Ovary (tissue), 3 donors: ENCODE results near the gene ANKRD10.

Experiments used
- EP300 ChIP-seq: sonication (generic); formaldehyde crosslinking; IDR thresholded peaks from one replicate; pipeline ENCODE4 v1.6.1; 2017; ENCODE audit warnings: antibody characterized with exemption
- TF ChIP-seq, protein P1 (sequence below), 3 donors: fragments of 450-650 bp in 2 of 3; fragments of 200-600 bp in 1 of 3; IDR thresholded peaks; one replicate each; pipeline versions ENCODE4 v1.5.1 to v1.8.0; 2016 to 2022; ENCODE audit warnings: antibody characterized with exemption in 3 of 3, mild to moderate bottlenecking in 1 of 3
- donor health status: DM: no; HTN: no; CAD: no.

DNA sequence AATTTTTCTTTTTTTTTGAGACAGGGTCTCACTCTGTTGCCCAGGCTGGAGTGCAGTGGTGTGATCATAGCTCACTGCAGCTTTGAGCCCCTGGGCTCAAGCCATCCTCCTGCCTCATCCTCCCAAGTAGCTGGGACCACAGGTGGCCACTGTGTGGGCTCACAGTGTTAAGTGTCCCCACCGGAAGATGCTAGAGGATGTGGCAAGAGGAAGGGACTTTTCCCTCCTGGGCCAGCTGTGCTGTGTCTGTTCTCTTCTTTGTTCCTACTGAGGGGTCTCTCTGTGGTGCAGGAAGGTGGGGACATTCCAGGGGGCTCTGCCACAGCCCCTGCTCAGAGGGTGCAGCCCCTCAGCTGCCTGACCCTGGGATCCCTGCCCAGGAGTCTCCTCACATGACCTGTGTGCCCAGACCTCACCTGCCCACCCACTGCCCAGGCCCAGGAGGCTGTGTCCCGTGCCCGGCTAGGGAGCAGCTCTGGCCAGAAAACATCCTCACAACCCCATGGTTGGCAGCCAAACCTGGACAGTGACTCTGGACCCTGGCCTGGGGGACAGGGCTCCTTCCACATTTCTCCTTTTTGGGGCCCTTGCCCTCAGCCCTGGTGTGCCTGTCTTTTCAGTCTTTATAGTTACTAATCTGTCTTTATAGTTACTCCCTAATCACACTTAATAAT is 14.4 kb upstream of the ANKRD10 start:
- TF ChIP-seq, protein P1, sequence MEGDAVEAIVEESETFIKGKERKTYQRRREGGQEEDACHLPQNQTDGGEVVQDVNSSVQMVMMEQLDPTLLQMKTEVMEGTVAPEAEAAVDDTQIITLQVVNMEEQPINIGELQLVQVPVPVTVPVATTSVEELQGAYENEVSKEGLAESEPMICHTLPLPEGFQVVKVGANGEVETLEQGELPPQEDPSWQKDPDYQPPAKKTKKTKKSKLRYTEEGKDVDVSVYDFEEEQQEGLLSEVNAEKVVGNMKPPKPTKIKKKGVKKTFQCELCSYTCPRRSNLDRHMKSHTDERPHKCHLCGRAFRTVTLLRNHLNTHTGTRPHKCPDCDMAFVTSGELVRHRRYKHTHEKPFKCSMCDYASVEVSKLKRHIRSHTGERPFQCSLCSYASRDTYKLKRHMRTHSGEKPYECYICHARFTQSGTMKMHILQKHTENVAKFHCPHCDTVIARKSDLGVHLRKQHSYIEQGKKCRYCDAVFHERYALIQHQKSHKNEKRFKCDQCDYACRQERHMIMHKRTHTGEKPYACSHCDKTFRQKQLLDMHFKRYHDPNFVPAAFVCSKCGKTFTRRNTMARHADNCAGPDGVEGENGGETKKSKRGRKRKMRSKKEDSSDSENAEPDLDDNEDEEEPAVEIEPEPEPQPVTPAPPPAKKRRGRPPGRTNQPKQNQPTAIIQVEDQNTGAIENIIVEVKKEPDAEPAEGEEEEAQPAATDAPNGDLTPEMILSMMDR (IDR thresholded peaks at IDR 0.05) = no peak
- TF ChIP-seq EP300 = no peak
